HG03571 (cell line): ENCODE data around the gene TOLLIP.
"Not testable (repeated sequence)": the region's sequence is repeated elsewhere in the genome, so short reads cannot be mapped to it uniquely, and the experiment has no call there.

ENCODE experiments used
- ATAC-seq: cut with Tn5 transposase; IDR thresholded peaks from one replicate; pipeline ENCODE4 v1.9.1; 2021; ENCODE audit not compliant: unreplicated experiment

TOLLIP gene

GRCh38 chr11:1309498-1310317, at the start of gene TOLLIP:
TSS of gene TOLLIP (minus strand) at chr11:1309632. CDS start at chr11:1309498, 134 bp downstream.
- ATAC-seq, result peak; percentile 75

- ATAC-seq, result not testable (repeated sequence)
Observed at GRCh38 chr11:1358931-1359330, 49.5 kb upstream of the TOLLIP start.

- no peak for ATAC-seq
Observed at GRCh38 chr11:1358286-1358685, 48.9 kb upstream of the TOLLIP start.

GRCh38 chr11:1356478-1356960, 47.1 kb upstream of the TOLLIP start:
- no peak for ATAC-seq

- no peak for ATAC-seq
Observed at GRCh38 chr11:1356007-1356435, 46.6 kb upstream of the TOLLIP start.

- no peak for ATAC-seq
Observed at GRCh38 chr11:1354125-1354938, 44.9 kb upstream of the TOLLIP start.

GRCh38 chr11:1353383-1354124, 44.1 kb upstream of the TOLLIP start:
- ATAC-seq, result no peak

- ATAC-seq, result no peak
Observed at GRCh38 chr11:1352696-1353382, 43.4 kb upstream of the TOLLIP start.

- no peak for ATAC-seq
Observed at GRCh38 chr11:1351278-1351937, 42.0 kb upstream of the TOLLIP start.

- ATAC-seq, result no peak
Observed at GRCh38 chr11:1350086-1350725, 40.8 kb upstream of the TOLLIP start.

- ATAC-seq, result no peak
Observed at GRCh38 chr11:1349327-1350041, 40.1 kb upstream of the TOLLIP start.

- no peak for ATAC-seq
Observed at GRCh38 chr11:1348796-1349326, 39.4 kb upstream of the TOLLIP start.

- no peak for ATAC-seq
Observed at GRCh38 chr11:1348146-1348795, 38.8 kb upstream of the TOLLIP start.

- not testable (repeated sequence) for ATAC-seq
Observed at GRCh38 chr11:1347411-1347999, 38.1 kb upstream of the TOLLIP start.

- ATAC-seq, result no peak
Observed at GRCh38 chr11:1346669-1347390, 37.4 kb upstream of the TOLLIP start.

- no peak for ATAC-seq
Observed at GRCh38 chr11:1345737-1346513, 36.5 kb upstream of the TOLLIP start.
